Astrocyte (in vitro differentiated cells and primary cell): ENCODE results near the gene AFF3. TPM values are rescaled to one million over a fixed set of nuclear protein-coding genes. Genes with fewer than 3 reads are reported as not detected.

Experiments
- DNase-seq: peaks from one replicate; pipeline ENCODE4 v3.0.0-alpha.2; 2010; ENCODE audit warnings: low read depth
- FAIRE-seq: peaks from 2 replicates; lab custom pipeline; 2011; peaks lifted over from hg19 to GRCh38; lab: Jason Lieb, UNC
- H2AFZ ChIP-seq: 2 replicates; pipeline ENCODE4 v1.6.0; 2012; ENCODE audit warnings: low read depth, low read length, inconsistent platforms
- H3K27ac ChIP-seq: 2 replicates; pipeline ENCODE4 v1.5.1; 2011; ENCODE audit warnings: low read depth, low read length, inconsistent platforms
- H3K27me3 ChIP-seq: 2 replicates; pipeline ENCODE4 v1.6.0; 2011; ENCODE audit warnings: low read length, inconsistent platforms; ENCODE audit not compliant: insufficient read depth
- H3K36me3 ChIP-seq: 2 replicates; pipeline ENCODE4 v1.5.1; 2011; ENCODE audit warnings: low read length, inconsistent platforms; ENCODE audit not compliant: insufficient read depth
- H3K4me1 ChIP-seq: 2 replicates; pipeline ENCODE4 v1.5.1; 2011; ENCODE audit warnings: low read length, inconsistent platforms; ENCODE audit not compliant: insufficient read depth
- H3K4me2 ChIP-seq: 2 replicates; pipeline ENCODE4 v1.6.0; 2012; ENCODE audit warnings: low read length, inconsistent platforms
- H3K4me3 ChIP-seq: 2 replicates; pipeline ENCODE4 v1.5.1; 2011; ENCODE audit warnings: low read depth, mild to moderate bottlenecking, low read length, inconsistent platforms; ENCODE audit not compliant: insufficient read depth
- H3K79me2 ChIP-seq: 2 replicates; pipeline ENCODE4 v1.6.0; 2012; ENCODE audit warnings: mild to moderate bottlenecking, low read length, inconsistent platforms; ENCODE audit not compliant: insufficient read depth
- H3K9ac ChIP-seq: 2 replicates; pipeline ENCODE4 v1.6.0; 2012; ENCODE audit warnings: mild to moderate bottlenecking, low read length, inconsistent platforms
- H3K9me3 ChIP-seq: 2 replicates; pipeline ENCODE4 v1.5.1; 2012; ENCODE audit warnings: low read depth, mild to moderate bottlenecking, low read length, inconsistent platforms; ENCODE audit not compliant: insufficient read depth
- H4K20me1 ChIP-seq: 2 replicates; pipeline ENCODE4 v1.6.0; 2012; ENCODE audit warnings: low read length, inconsistent platforms; ENCODE audit not compliant: insufficient read depth
- H3K27ac Mint-ChIP-seq: one replicate; pipeline ENCODE4 v1.8.0; 2021; ENCODE audit warnings: mild to moderate bottlenecking, mixed read lengths; ENCODE audit not compliant: unreplicated experiment
- H3K27me3 Mint-ChIP-seq: one replicate; pipeline ENCODE4 v1.8.0; 2021; ENCODE audit warnings: low read depth, mixed read lengths; ENCODE audit not compliant: unreplicated experiment
- H3K36me3 Mint-ChIP-seq: one replicate; pipeline ENCODE4 v1.8.0; 2021; ENCODE audit warnings: low read depth, mixed read lengths; ENCODE audit not compliant: unreplicated experiment
- H3K4me1 Mint-ChIP-seq: one replicate; pipeline ENCODE4 v1.8.0; 2021; ENCODE audit warnings: low read depth, mixed read lengths; ENCODE audit not compliant: unreplicated experiment
- H3K4me3 Mint-ChIP-seq: one replicate; pipeline ENCODE4 v1.8.0; 2021; ENCODE audit warnings: mild to moderate bottlenecking, moderate library complexity, mixed read lengths; ENCODE audit not compliant: unreplicated experiment
- H3K9me3 Mint-ChIP-seq: one replicate; pipeline ENCODE4 v1.8.0; 2021; ENCODE audit warnings: mild to moderate bottlenecking, mixed read lengths; ENCODE audit not compliant: unreplicated experiment
- CTCF ChIP-seq: IDR thresholded peaks from 2 replicates; pipeline ENCODE4 v1.5.1; 2011; ENCODE audit warnings: low read depth, mild to moderate bottlenecking, inconsistent platforms, low read length, moderate library complexity; ENCODE audit not compliant: insufficient read depth
- EZH2 ChIP-seq: IDR thresholded peaks from 2 replicates; pipeline ENCODE4 v1.6.1; 2012; ENCODE audit warnings: mild to moderate bottlenecking, low read length, inconsistent platforms; ENCODE audit not compliant: insufficient read depth
- total RNA-seq: library from RNA; stranded (reverse); gene quantifications from 2 replicates; pipeline ENCODE4 v1.2.1, GENCODE V29; 2021

Gene AFF3
- total RNA-seq, 1 donor from 2014 or later: 14.7 TPM

GRCh38 chr2:100107906-100108647 lies 34.3 kb downstream of the AFF3 start:
- Histone ChIP-seq H3K27ac (no peak overlapping the region), H3K4me1 (peaks cover 14% of the 10 kb centered on the region), H3K4me2 (no peak overlapping the region), H2AFZ (no peak overlapping the region), H3K27me3 (no peaks in the 10 kb centered on the region), H3K79me2 (no peaks in the 10 kb centered on the region), H3K9ac (no peak overlapping the region), H3K36me3 (no peaks in the 10 kb centered on the region), H3K4me3 (no peak overlapping the region), H3K9me3 (no peaks in the 10 kb centered on the region), H4K20me1 (no peaks in the 10 kb centered on the region)
- DNase-seq (no peak), FAIRE-seq (no peak)
- peaks cover 16% of the 10 kb centered on the region for H3K4me1 Mint-ChIP-seq
- H3K27ac Mint-ChIP-seq: no peak overlapping the region
- H3K36me3 Mint-ChIP-seq: no peaks in the 10 kb centered on the region
- no peak overlapping the region for H3K4me3 Mint-ChIP-seq
- peaks cover 43% of the 10 kb centered on the region for H3K27me3 Mint-ChIP-seq
- no peaks in the 10 kb centered on the region for H3K9me3 Mint-ChIP-seq
- TF ChIP-seq CTCF: no peak
- TF ChIP-seq EZH2: no peak

GRCh38 chr2:100107440-100107839 lies 35.0 kb downstream of the AFF3 start:
- DNase-seq (no peak), FAIRE-seq (no peak)
- no peaks in the 10 kb centered on the region for H3K79me2 ChIP-seq
- no peaks in the 10 kb centered on the region for H3K9me3 Mint-ChIP-seq
- H3K4me2 ChIP-seq: no peak overlapping the region
- peaks cover 37% of the 10 kb centered on the region for H3K27me3 Mint-ChIP-seq
- H4K20me1 ChIP-seq: no peaks in the 10 kb centered on the region
- H3K27me3 ChIP-seq: no peaks in the 10 kb centered on the region
- no peak overlapping the region for H3K4me3 Mint-ChIP-seq
- H3K9me3 ChIP-seq: no peaks in the 10 kb centered on the region
- H3K36me3 ChIP-seq: no peaks in the 10 kb centered on the region
- H3K36me3 Mint-ChIP-seq: no peaks in the 10 kb centered on the region
- no peak for TF ChIP-seq EZH2
- no peak for TF ChIP-seq CTCF
- peaks cover 14% of the 10 kb centered on the region for H3K4me1 ChIP-seq
- H3K27ac Mint-ChIP-seq: no peak overlapping the region
- H3K4me1 Mint-ChIP-seq: peaks cover 16% of the 10 kb centered on the region
- H3K9ac ChIP-seq: no peak overlapping the region
- no peak overlapping the region for H2AFZ ChIP-seq
- H3K4me3 ChIP-seq: no peak overlapping the region
- H3K27ac ChIP-seq: no peak overlapping the region

GRCh38 chr2:100106460-100106859 lies 35.9 kb downstream of the AFF3 start:
- no peak overlapping the region for H3K27ac Mint-ChIP-seq
- H3K27me3 Mint-ChIP-seq: peaks cover 29% of the 10 kb centered on the region

More at GRCh38 chr2:100106460-100106859, 35.9 kb downstream of the AFF3 start:
- DNase-seq (no peak), FAIRE-seq (no peak)
- H3K9me3 ChIP-seq: no peaks in the 10 kb centered on the region
- peak overlapping the region; percentile 75 for H2AFZ ChIP-seq
- no peak overlapping the region for H3K27ac ChIP-seq
- no peak overlapping the region for H3K4me3 ChIP-seq
- Mint-ChIP-seq H3K4me3 (peak overlapping the region; percentile 88), H3K4me1 (peaks cover 16% of the 10 kb centered on the region), H3K9me3 (no peaks in the 10 kb centered on the region), H3K36me3 (no peaks in the 10 kb centered on the region)
- H3K4me2 ChIP-seq: peak overlapping the region; percentile 83
- H3K36me3 ChIP-seq: no peaks in the 10 kb centered on the region
- peak overlapping the region; percentile 30 for H3K9ac ChIP-seq
- no peak for TF ChIP-seq CTCF
- no peak for TF ChIP-seq EZH2
- no peaks in the 10 kb centered on the region for H3K27me3 ChIP-seq
- H3K79me2 ChIP-seq: no peaks in the 10 kb centered on the region
- H4K20me1 ChIP-seq: no peaks in the 10 kb centered on the region
- peaks cover 14% of the 10 kb centered on the region for H3K4me1 ChIP-seq
